ENCODE data around the gene TUBA8. TPM values are rescaled to one million over a fixed set of nuclear protein-coding genes. Genes with fewer than 3 reads are reported as not detected.
"Not testable (repeated sequence)": the region's sequence is repeated elsewhere in the genome, so short reads cannot be mapped to it uniquely, and the experiment has no call there.

The TUBA8 gene
- total RNA-seq (2014; rRNA removed; shearing (Covaris generic)) = 0.42 and 0.91 TPM in 2 replicates

- peaks cover 23% of the 10 kb centered on the region for H3K27me3 ChIP-seq (replicated peaks)
- H3K27ac ChIP-seq = no peak within 1 kb of the TSS
- peak in 1 of 2 experiments; percentile 19 for DNase-seq (ENCODE audit: low read depth in 1 of 2, low spot score in 2 of 2)
- H3K9me3 ChIP-seq (replicated peaks) = no peaks in the 10 kb centered on the region
- H3K36me3 ChIP-seq = no peaks in the 10 kb centered on the region
- H3K4me3 ChIP-seq = peak within 1 kb of the TSS; percentile 22
- H3K4me1 ChIP-seq (replicated peaks) = peaks cover 12% of the 10 kb centered on the region
Measured at GRCh38 chr22:18110194-18110953, at the start of gene TUBA8. Gene TUBA8 (plus strand): TSS chr22:18110809. CDS start chr22:18110866, 57 bp downstream.

GRCh38 chr22:18062421-18062820, 48.2 kb upstream of the TUBA8 start:
- DNase-seq (ENCODE audit: low read depth in 1 of 2, low spot score in 2 of 2) = no peak
- no peak overlapping the region for H3K4me3 ChIP-seq
- no peak overlapping the region for H3K27ac ChIP-seq
- no peaks in the 10 kb centered on the region for H3K36me3 ChIP-seq
- no peaks in the 10 kb centered on the region for H3K9me3 ChIP-seq (replicated peaks)
- no peaks in the 10 kb centered on the region for H3K27me3 ChIP-seq (replicated peaks)
- peaks cover 35% of the 10 kb centered on the region for H3K4me1 ChIP-seq (replicated peaks)

- peak in 1 of 2 experiments; percentile 29 for DNase-seq (ENCODE audit: low read depth in 1 of 2, low spot score in 2 of 2)
Measured at GRCh38 chr22:18063306-18063705, 47.3 kb upstream of the TUBA8 start.

GRCh38 chr22:18063715-18064114, 46.9 kb upstream of the TUBA8 start:
- H3K9me3 ChIP-seq (replicated peaks); H3K27me3 ChIP-seq (replicated peaks); DNase-seq (ENCODE audit: low read depth in 1 of 2, low spot score in 2 of 2); H3K27ac ChIP-seq; H3K4me3 ChIP-seq; H3K36me3 ChIP-seq: not testable (repeated sequence)
- peaks cover 39% of the 10 kb centered on the region for H3K4me1 ChIP-seq (replicated peaks)

More at GRCh38 chr22:18063306-18063705, 47.3 kb upstream of the TUBA8 start:
- Histone ChIP-seq H3K27ac (no peak overlapping the region), H3K4me1 (replicated peaks) (peaks cover 35% of the 10 kb centered on the region), H3K36me3 (no peaks in the 10 kb centered on the region), H3K9me3 (replicated peaks) (no peaks in the 10 kb centered on the region), H3K27me3 (replicated peaks) (no peaks in the 10 kb centered on the region), H3K4me3 (no peak overlapping the region)

- no peaks in the 10 kb centered on the region for H3K27me3 ChIP-seq (replicated peaks)
- peaks cover 40% of the 10 kb centered on the region for H3K4me1 ChIP-seq (replicated peaks)
- H3K9me3 ChIP-seq (replicated peaks) = no peaks in the 10 kb centered on the region
- no peak overlapping the region for H3K27ac ChIP-seq
- no peak overlapping the region for H3K4me3 ChIP-seq
- no peak for DNase-seq (ENCODE audit: low read depth in 1 of 2, low spot score in 2 of 2)
- no peaks in the 10 kb centered on the region for H3K36me3 ChIP-seq
Measured at GRCh38 chr22:18064636-18065035, 46.0 kb upstream of the TUBA8 start.

- no peaks in the 10 kb centered on the region for H3K36me3 ChIP-seq
- H3K9me3 ChIP-seq (replicated peaks) = no peaks in the 10 kb centered on the region
- H3K4me1 ChIP-seq (replicated peaks) = peaks cover 40% of the 10 kb centered on the region
- no peak for DNase-seq (ENCODE audit: low read depth in 1 of 2, low spot score in 2 of 2)
- no peak overlapping the region for H3K4me3 ChIP-seq
- H3K27ac ChIP-seq = no peak overlapping the region
- no peaks in the 10 kb centered on the region for H3K27me3 ChIP-seq (replicated peaks)
Measured at GRCh38 chr22:18065256-18065655, 45.4 kb upstream of the TUBA8 start.

- Histone ChIP-seq H3K27ac (no peak overlapping the region), H3K4me3 (no peak overlapping the region), H3K4me1 (replicated peaks) (peaks cover 33% of the 10 kb centered on the region), H3K9me3 (replicated peaks) (no peaks in the 10 kb centered on the region), H3K27me3 (replicated peaks) (no peaks in the 10 kb centered on the region), H3K36me3 (no peaks in the 10 kb centered on the region)
- no peak for DNase-seq (ENCODE audit: low read depth in 1 of 2, low spot score in 2 of 2)
Measured at GRCh38 chr22:18066181-18066859, 44.3 kb upstream of the TUBA8 start.

- H3K9me3 ChIP-seq (replicated peaks) = no peaks in the 10 kb centered on the region
- no peak overlapping the region for H3K27ac ChIP-seq
- no peaks in the 10 kb centered on the region for H3K36me3 ChIP-seq
- no peak overlapping the region for H3K4me3 ChIP-seq
- H3K27me3 ChIP-seq (replicated peaks) = no peaks in the 10 kb centered on the region
- H3K4me1 ChIP-seq (replicated peaks) = peaks cover 30% of the 10 kb centered on the region
- DNase-seq (ENCODE audit: low read depth in 1 of 2, low spot score in 2 of 2) = no peak
Measured at GRCh38 chr22:18067121-18067520, 43.5 kb upstream of the TUBA8 start.

GRCh38 chr22:18067548-18068341, 42.9 kb upstream of the TUBA8 start:
- peaks cover 28% of the 10 kb centered on the region for H3K4me1 ChIP-seq (replicated peaks)
- peak overlapping the region; percentile 43 for H3K27ac ChIP-seq
- no peaks in the 10 kb centered on the region for H3K27me3 ChIP-seq (replicated peaks)
- DNase-seq (ENCODE audit: low read depth in 1 of 2, low spot score in 2 of 2) = peak in 1 of 2 experiments; percentile 26
- H3K4me3 ChIP-seq = no peak overlapping the region
- no peaks in the 10 kb centered on the region for H3K36me3 ChIP-seq
- no peaks in the 10 kb centered on the region for H3K9me3 ChIP-seq (replicated peaks)

- Histone ChIP-seq H3K36me3 (no peaks in the 10 kb centered on the region), H3K4me1 (replicated peaks) (peaks cover 21% of the 10 kb centered on the region), H3K9me3 (replicated peaks) (no peaks in the 10 kb centered on the region), H3K27ac (peak overlapping the region; percentile 43), H3K27me3 (replicated peaks) (no peaks in the 10 kb centered on the region), H3K4me3 (no peak overlapping the region)
- peak in 1 of 2 experiments; percentile 41 for DNase-seq (ENCODE audit: low read depth in 1 of 2, low spot score in 2 of 2)
Measured at GRCh38 chr22:18068381-18068988, 42.1 kb upstream of the TUBA8 start.

GRCh38 chr22:18069041-18069440, 41.6 kb upstream of the TUBA8 start:
- DNase-seq (ENCODE audit: low read depth in 1 of 2, low spot score in 2 of 2) = no peak
- no peaks in the 10 kb centered on the region for H3K9me3 ChIP-seq (replicated peaks)
- no peaks in the 10 kb centered on the region for H3K36me3 ChIP-seq
- no peak overlapping the region for H3K27ac ChIP-seq
- peaks cover 18% of the 10 kb centered on the region for H3K4me1 ChIP-seq (replicated peaks)
- H3K27me3 ChIP-seq (replicated peaks) = no peaks in the 10 kb centered on the region
- H3K4me3 ChIP-seq = no peak overlapping the region

- no peak overlapping the region for H3K4me3 ChIP-seq
- DNase-seq (ENCODE audit: low read depth in 1 of 2, low spot score in 2 of 2) = no peak
- peaks cover 18% of the 10 kb centered on the region for H3K4me1 ChIP-seq (replicated peaks)
- no peaks in the 10 kb centered on the region for H3K27me3 ChIP-seq (replicated peaks)
- no peaks in the 10 kb centered on the region for H3K36me3 ChIP-seq
- H3K27ac ChIP-seq = no peak overlapping the region
- no peaks in the 10 kb centered on the region for H3K9me3 ChIP-seq (replicated peaks)
Measured at GRCh38 chr22:18070041-18070440, 40.6 kb upstream of the TUBA8 start.

GRCh38 chr22:18070556-18071306, 39.9 kb upstream of the TUBA8 start:
- no peak for DNase-seq (ENCODE audit: low read depth in 1 of 2, low spot score in 2 of 2)
- Histone ChIP-seq H3K4me3 (no peak overlapping the region), H3K27ac (no peak overlapping the region), H3K9me3 (replicated peaks) (no peaks in the 10 kb centered on the region), H3K36me3 (no peaks in the 10 kb centered on the region), H3K27me3 (replicated peaks) (no peaks in the 10 kb centered on the region), H3K4me1 (replicated peaks) (peaks cover 18% of the 10 kb centered on the region)
